NCI-H2029 (cell line): Measurements from ENCODE around the gene SULF2.
"Not testable (repeated sequence)": the region's sequence is repeated elsewhere in the genome, so short reads cannot be mapped to it uniquely, and the experiment has no call there.

Experiments
- DNase-seq: peaks from one replicate; lab custom pipeline; 2025; lab: John Stamatoyannopoulos, UW

The SULF2 gene

GRCh38 chr20:47804972-47805371, 19.7 kb upstream of the SULF2 start:
- not testable (repeated sequence) for DNase-seq

GRCh38 chr20:47804224-47804825, 19.0 kb upstream of the SULF2 start:
- not testable (repeated sequence) for DNase-seq

GRCh38 chr20:47802975-47803374, 17.7 kb upstream of the SULF2 start:
- no peak for DNase-seq

- no peak for DNase-seq
These were observed 17.1 kb upstream of the SULF2 start for GRCh38 chr20:47802226-47802920.

GRCh38 chr20:47801759-47802158, 16.5 kb upstream of the SULF2 start:
- no peak for DNase-seq

GRCh38 chr20:47801079-47801478, 15.8 kb upstream of the SULF2 start:
- no peak for DNase-seq

- no peak for DNase-seq
These were observed 15.3 kb upstream of the SULF2 start for GRCh38 chr20:47800623-47801022.

GRCh38 chr20:47799116-47799715, 13.9 kb upstream of the SULF2 start:
- DNase-seq: no peak

GRCh38 chr20:47796971-47797370, 11.7 kb upstream of the SULF2 start:
- DNase-seq: no peak

- peak; percentile 62 for DNase-seq
These were observed 10.1 kb upstream of the SULF2 start for GRCh38 chr20:47795214-47795907.

- DNase-seq: not testable (repeated sequence)
These were observed 9.0 kb upstream of the SULF2 start for GRCh38 chr20:47794264-47794663.

GRCh38 chr20:47792021-47792618, 6.8 kb upstream of the SULF2 start:
- peak; percentile 20 for DNase-seq

GRCh38 chr20:47791084-47791599, 5.9 kb upstream of the SULF2 start:
- no peak for DNase-seq

GRCh38 chr20:47790580-47790965, 5.3 kb upstream of the SULF2 start:
- DNase-seq: no peak

GRCh38 chr20:47789764-47790579, 4.7 kb upstream of the SULF2 start:
- DNase-seq: no peak

GRCh38 chr20:47789081-47789763, 3.9 kb upstream of the SULF2 start:
- DNase-seq: no peak

- no peak for DNase-seq
These were observed 3.4 kb upstream of the SULF2 start for GRCh38 chr20:47788741-47789080.

- DNase-seq: no peak
These were observed 1.5 kb upstream of the SULF2 start for GRCh38 chr20:47786765-47787107.

- DNase-seq: peak; percentile 27
These were observed 828 bp upstream of the SULF2 start for GRCh38 chr20:47785854-47786764.
